Measurements from ENCODE around the gene VILL. TPM values are rescaled to one million over a fixed set of nuclear protein-coding genes. Genes with fewer than 3 reads are reported as not detected.

The VILL gene
- total RNA-seq, 2 experiments from 2014 or later, result 11.4 to 11.7 TPM

- no peaks in the 10 kb centered on the region for H3K9me3 Mint-ChIP-seq
- H3K4me3 Mint-ChIP-seq, result no peak overlapping the region
- DNase-seq, result no peak
- peaks cover 15% of the 10 kb centered on the region for H3K4me1 Mint-ChIP-seq (ENCODE audit: low read depth)
- intact Hi-C loops (cut with micrococcal nuclease), result no loop called here
- no peak for ATAC-seq
- no peak for TF ChIP-seq CTCF (IDR thresholded peaks at IDR 0.05)
- no peak overlapping the region for H3K27ac Mint-ChIP-seq
- ChIA-PET POLR2A (no interaction called here), CTCF (interaction anchor here (1.1 kb wide), 2 partner anchors 10 to 33 kb away, joined by 4 to 6 read pairs; no protein-coding TSS in a partner anchor)
- H3K36me3 Mint-ChIP-seq (ENCODE audit: low read depth), result peaks cover 14% of the 10 kb centered on the region
- H3K27me3 Mint-ChIP-seq, result no peaks in the 10 kb centered on the region
These were observed 17.1 kb downstream of the VILL start for GRCh38 chr3:38007754-38008090.

- no peak for TF ChIP-seq CTCF (IDR thresholded peaks at IDR 0.05)
- Mint-ChIP-seq H3K27ac (no peak overlapping the region), H3K4me1 (ENCODE audit: low read depth) (peaks cover 11% of the 10 kb centered on the region), H3K36me3 (ENCODE audit: low read depth) (peaks cover 12% of the 10 kb centered on the region), H3K27me3 (no peaks in the 10 kb centered on the region), H3K4me3 (no peak overlapping the region), H3K9me3 (no peaks in the 10 kb centered on the region)
- ChIA-PET CTCF (no interaction called here), POLR2A (interaction anchor here (1.6 kb wide), 1 partner anchor 14 kb away, joined by 4 read pairs; no protein-coding TSS in a partner anchor)
- ATAC-seq, result no peak
- intact Hi-C loops (cut with micrococcal nuclease), result no loop called here
- DNase-seq, result no peak
These were observed 17.7 kb downstream of the VILL start for GRCh38 chr3:38008191-38008701.

GRCh38 chr3:38008971-38009580 is 18.5 kb downstream of the VILL start:
- no peak overlapping the region for H3K27ac Mint-ChIP-seq
- CTCF ChIA-PET, result interaction anchor here (1.4 kb wide), 1 partner anchor 12 kb away, joined by 5 read pairs; no protein-coding TSS in a partner anchor

GRCh38 chr3:38009807-38010591 is 19.4 kb downstream of the VILL start:
- no peak for TF ChIP-seq CTCF (IDR thresholded peaks at IDR 0.05)
- no peaks in the 10 kb centered on the region for H3K27me3 Mint-ChIP-seq
- no peaks in the 10 kb centered on the region for H3K4me1 Mint-ChIP-seq (ENCODE audit: low read depth)
- ATAC-seq (peak; percentile 36), DNase-seq (no peak)
- H3K36me3 Mint-ChIP-seq (ENCODE audit: low read depth), result peaks cover 7% of the 10 kb centered on the region
- ChIA-PET POLR2A (interaction anchor here (1.6 to 2.4 kb wide), 2 partner anchors 8 to 16 kb away, joined by 4 to 8 read pairs; no protein-coding TSS in a partner anchor), CTCF (interaction anchor here (1.4 kb wide), 1 partner anchor 13 kb away, joined by 5 read pairs; no protein-coding TSS in a partner anchor)
- H3K27ac Mint-ChIP-seq, result no peak overlapping the region
- intact Hi-C loops (cut with micrococcal nuclease), result no loop called here
- H3K9me3 Mint-ChIP-seq, result no peaks in the 10 kb centered on the region
- H3K4me3 Mint-ChIP-seq, result no peak overlapping the region

More at GRCh38 chr3:38008971-38009580, 18.5 kb downstream of the VILL start:
- ATAC-seq, result no peak
- H3K4me1 Mint-ChIP-seq (ENCODE audit: low read depth), result peaks cover 7% of the 10 kb centered on the region
- intact Hi-C loops (cut with micrococcal nuclease), result no loop called here
- H3K27me3 Mint-ChIP-seq, result no peaks in the 10 kb centered on the region
- H3K4me3 Mint-ChIP-seq, result no peak overlapping the region
- H3K36me3 Mint-ChIP-seq (ENCODE audit: low read depth), result peaks cover 10% of the 10 kb centered on the region
- no peak for TF ChIP-seq CTCF (IDR thresholded peaks at IDR 0.05)
- DNase-seq, result no peak
- POLR2A ChIA-PET, result interaction anchor here (0.6 to 1.6 kb wide), 3 partner anchors 9 to 15 kb away, joined by 3 to 4 read pairs (median 4); no protein-coding TSS in a partner anchor
- no peaks in the 10 kb centered on the region for H3K9me3 Mint-ChIP-seq
